Fibroblast of lung (primary cell): ENCODE results near the gene PWWP2B.

ENCODE experiments used
- EZH2 ChIP-seq: IDR thresholded peaks from 2 replicates; pipeline ENCODE4 v1.5.1; 2012; ENCODE audit warnings: low read length, control low read depth, mild to moderate bottlenecking; ENCODE audit errors: missing control alignments
- TF ChIP-seq, protein P1 (sequence below), 2 donors: IDR thresholded peaks in 1 of 2; conservative IDR thresholded peaks in 1 of 2; 1 replicate in 1 of 2; 2 replicates in 1 of 2; pipeline ENCODE4 v1.5.1; 2011 to 2012; ENCODE audit warnings: low read length in 2 of 2, control low read depth in 1 of 2, inconsistent platforms in 1 of 2, low read depth in 1 of 2, mild to moderate bottlenecking in 1 of 2

DNA sequence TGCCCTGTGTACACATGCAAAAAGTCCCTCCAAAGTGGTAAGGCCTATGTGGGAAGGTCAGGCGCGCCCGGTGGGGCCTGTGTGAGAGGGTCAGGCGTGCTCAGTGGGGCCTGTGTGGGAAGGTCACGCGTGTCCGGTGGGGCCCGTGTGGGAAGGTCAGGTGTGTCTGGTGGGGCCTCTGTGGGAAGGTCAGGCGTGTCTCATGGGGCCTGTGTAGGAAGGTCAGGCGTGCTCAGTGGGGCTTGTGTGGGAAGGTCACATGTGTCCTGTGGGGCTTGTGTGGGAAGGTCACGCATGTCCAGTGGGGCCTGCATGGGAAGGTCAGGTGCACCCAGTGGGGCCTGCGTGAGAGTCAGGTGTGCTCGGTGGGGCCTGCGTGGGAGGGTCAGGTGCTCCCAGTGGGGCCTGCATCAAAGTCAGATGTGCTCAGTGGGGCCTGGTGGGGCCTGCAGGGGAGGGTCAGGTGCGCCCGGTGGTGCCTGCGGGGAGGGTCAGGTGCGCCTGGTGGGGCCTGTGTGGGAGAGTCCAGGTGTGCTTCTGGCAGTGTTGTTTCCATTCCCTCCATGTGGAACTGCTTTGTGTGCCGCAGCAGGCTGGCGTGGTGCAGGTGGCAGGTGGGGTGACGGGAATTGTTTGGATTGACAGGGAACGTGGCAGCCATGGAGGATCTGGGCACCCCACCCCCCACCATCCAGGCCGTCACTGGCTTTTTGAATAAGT, 49.6 kb upstream of the PWWP2B start:
- no peak for TF ChIP-seq EZH2
- TF ChIP-seq, protein P1, sequence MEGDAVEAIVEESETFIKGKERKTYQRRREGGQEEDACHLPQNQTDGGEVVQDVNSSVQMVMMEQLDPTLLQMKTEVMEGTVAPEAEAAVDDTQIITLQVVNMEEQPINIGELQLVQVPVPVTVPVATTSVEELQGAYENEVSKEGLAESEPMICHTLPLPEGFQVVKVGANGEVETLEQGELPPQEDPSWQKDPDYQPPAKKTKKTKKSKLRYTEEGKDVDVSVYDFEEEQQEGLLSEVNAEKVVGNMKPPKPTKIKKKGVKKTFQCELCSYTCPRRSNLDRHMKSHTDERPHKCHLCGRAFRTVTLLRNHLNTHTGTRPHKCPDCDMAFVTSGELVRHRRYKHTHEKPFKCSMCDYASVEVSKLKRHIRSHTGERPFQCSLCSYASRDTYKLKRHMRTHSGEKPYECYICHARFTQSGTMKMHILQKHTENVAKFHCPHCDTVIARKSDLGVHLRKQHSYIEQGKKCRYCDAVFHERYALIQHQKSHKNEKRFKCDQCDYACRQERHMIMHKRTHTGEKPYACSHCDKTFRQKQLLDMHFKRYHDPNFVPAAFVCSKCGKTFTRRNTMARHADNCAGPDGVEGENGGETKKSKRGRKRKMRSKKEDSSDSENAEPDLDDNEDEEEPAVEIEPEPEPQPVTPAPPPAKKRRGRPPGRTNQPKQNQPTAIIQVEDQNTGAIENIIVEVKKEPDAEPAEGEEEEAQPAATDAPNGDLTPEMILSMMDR (conservative IDR thresholded peaks at IDR 0.05 in 1 of 2, IDR thresholded peaks at IDR 0.05 in 1 of 2; ENCODE audit: low read depth in 1 of 2, low read length in 2 of 2): no peak
